Ovary (tissue), 3 donors: ENCODE results near the gene CCDC124.

Experiments used
- CTCF ChIP-seq, 3 donors: fragments of 450-650 bp in 2 of 3; fragments of 200-600 bp in 1 of 3; IDR thresholded peaks; one replicate each; pipeline versions ENCODE4 v1.5.1 to v1.8.0; 2016 to 2022; ENCODE audit warnings: antibody characterized with exemption in 3 of 3, mild to moderate bottlenecking in 1 of 3
- EP300 ChIP-seq: sonication (generic); formaldehyde crosslinking; IDR thresholded peaks from one replicate; pipeline ENCODE4 v1.6.1; 2017; ENCODE audit warnings: antibody characterized with exemption
- POLR2A ChIP-seq: fragments of 450-650 bp; IDR thresholded peaks from one replicate; pipeline ENCODE4 v1.6.1; 2017; ENCODE audit warnings: antibody characterized with exemption, mild to moderate bottlenecking, moderate library complexity
- donor health status: DM: no; HTN: no; CAD: no.

GRCh38 chr19:17965370-17966128 lies 32.7 kb downstream of the CCDC124 start:
- TF ChIP-seq POLR2A (no peak), EP300 (no peak), CTCF (IDR thresholded peaks at IDR 0.05) (no peak)
